SK-N-SH treated with all-trans-retinoic acid at 6 μM for 48 hours (cell line): ENCODE measurements around the gene GIPC1.

ENCODE experiments used
- ATAC-seq: fragments of 200-7000 bp; cut with Tn5 transposase; 3 replicates; pipeline ENCODE4 v1.9.1; 2020; ENCODE audit warnings: mild to moderate bottlenecking, moderate library complexity
- ARNTL ChIP-seq: fragments of 450-650 bp; formaldehyde crosslinking; IDR thresholded peaks from 2 replicates; pipeline ENCODE4 v1.5.0; 2020; ENCODE audit warnings: low read depth, mild to moderate bottlenecking, moderate library complexity, borderline replicate concordance
- BACH2 ChIP-seq: fragments of 250-450 bp; sonication (Bioruptor Pico); IDR thresholded peaks from 2 replicates; pipeline ENCODE4 v1.9.0; 2021; ENCODE audit warnings: mild to moderate bottlenecking, borderline replicate concordance
- CREB5 ChIP-seq: fragments of 250-450 bp; sonication (Bioruptor Pico); IDR thresholded peaks from 2 replicates; pipeline ENCODE4 v1.5.1; 2020; ENCODE audit warnings: low read depth, mild to moderate bottlenecking, moderate library complexity
- CSDC2 ChIP-seq: fragments of 250-450 bp; sonication (Bioruptor Pico); IDR thresholded peaks from 2 replicates; pipeline ENCODE4 v1.5.0; 2020; ENCODE audit warnings: mild to moderate bottlenecking, moderate library complexity
- CSRNP3 ChIP-seq: fragments of 250-450 bp; sonication (Bioruptor Pico); IDR thresholded peaks from 2 replicates; pipeline ENCODE4 v1.5.1; 2021; ENCODE audit warnings: mild to moderate bottlenecking, moderate library complexity
- ESRRG ChIP-seq: fragments of 250-450 bp; sonication (Bioruptor Pico); IDR thresholded peaks from 2 replicates; pipeline ENCODE4 v1.6.1; 2021; ENCODE audit warnings: mild to moderate bottlenecking
- GLIS3 ChIP-seq: fragments of 250-450 bp; sonication (Bioruptor Pico); IDR thresholded peaks from 2 replicates; pipeline ENCODE4 v1.5.0; 2020; ENCODE audit warnings: mild to moderate bottlenecking, moderate library complexity
- ISL1 ChIP-seq: fragments of 250-450 bp; sonication (Bioruptor Pico); IDR thresholded peaks from 2 replicates; pipeline ENCODE4 v2.1.2; 2022; ENCODE audit warnings: mild to moderate bottlenecking, moderate library complexity
- OSR1 ChIP-seq: fragments of 250-450 bp; sonication (Bioruptor Pico); IDR thresholded peaks from 2 replicates; pipeline ENCODE4 v1.8.0; 2022; ENCODE audit warnings: moderate library complexity, mild to moderate bottlenecking, inconsistent platforms
- POU6F1 ChIP-seq: fragments of 250-450 bp; sonication (Bioruptor Pico); IDR thresholded peaks from 2 replicates; pipeline ENCODE4 v1.8.0; 2021; ENCODE audit warnings: low read depth, mild to moderate bottlenecking, moderate library complexity, borderline replicate concordance
- PPARA ChIP-seq: fragments of 250-450 bp; sonication (Bioruptor Pico); IDR thresholded peaks from 2 replicates; pipeline ENCODE4 v1.5.0; 2020; ENCODE audit warnings: mild to moderate bottlenecking, borderline replicate concordance
- SNAI2 ChIP-seq: fragments of 250-450 bp; sonication (Bioruptor Pico); IDR thresholded peaks from 2 replicates; pipeline ENCODE4 v1.5.0; 2020; ENCODE audit warnings: mild to moderate bottlenecking, moderate library complexity
- TCF4 ChIP-seq: fragments of 250-450 bp; sonication (Bioruptor Pico); IDR thresholded peaks from 2 replicates; pipeline ENCODE4 v1.8.0; 2021; ENCODE audit warnings: mild to moderate bottlenecking, moderate library complexity, borderline replicate concordance
- TOX ChIP-seq: fragments of 250-450 bp; sonication (Bioruptor Pico); IDR thresholded peaks from 2 replicates; pipeline ENCODE4 v1.8.0; 2021; ENCODE audit warnings: mild to moderate bottlenecking, moderate library complexity, borderline replicate concordance
- TSHZ2 ChIP-seq: fragments of 250-450 bp; sonication (Bioruptor Pico); IDR thresholded peaks from 2 replicates; pipeline ENCODE4 v1.5.0; 2020; ENCODE audit warnings: mild to moderate bottlenecking, moderate library complexity
- ZC3H10 ChIP-seq: fragments of 250-450 bp; sonication (Bioruptor Pico); IDR thresholded peaks from 2 replicates; pipeline ENCODE4 v1.5.1; 2021; ENCODE audit warnings: mild to moderate bottlenecking, moderate library complexity
- ZFP3 ChIP-seq: fragments of 250-450 bp; sonication (Bioruptor Pico); IDR thresholded peaks from 2 replicates; pipeline ENCODE4 v1.5.0; 2020; ENCODE audit warnings: mild to moderate bottlenecking, moderate library complexity
- ZFP30 ChIP-seq: fragments of 450-650 bp; formaldehyde crosslinking; IDR thresholded peaks from 2 replicates; pipeline ENCODE4 v1.5.0; 2022; ENCODE audit warnings: mild to moderate bottlenecking, moderate library complexity
- ZNF565 ChIP-seq: fragments of 450-650 bp; formaldehyde crosslinking; conservative IDR thresholded peaks from 2 replicates; pipeline ENCODE4 v1.5.0; 2020; ENCODE audit warnings: low read depth, mild to moderate bottlenecking, moderate library complexity
- ZNF70 ChIP-seq: fragments of 450-650 bp; formaldehyde crosslinking; IDR thresholded peaks from 2 replicates; pipeline ENCODE4 v1.5.0; 2020; ENCODE audit warnings: mild to moderate bottlenecking, moderate library complexity
- ZNF8 ChIP-seq: fragments of 450-650 bp; formaldehyde crosslinking; IDR thresholded peaks from 2 replicates; pipeline ENCODE4 v1.5.0; 2020; ENCODE audit warnings: mild to moderate bottlenecking, moderate library complexity

Gene GIPC1

GRCh38 chr19:14512406-14512961 is 16.6 kb upstream of the GIPC1 start:
- TF ChIP-seq CSDC2 (CRISPR knock-in tag) (no peak), ESRRG (CRISPR knock-in tag) (no peak), GLIS3 (CRISPR knock-in tag) (no peak), BACH2 (no peak), ZNF70 (no peak), CSRNP3 (CRISPR knock-in tag) (no peak), TOX (CRISPR knock-in tag) (no peak), POU6F1 (CRISPR knock-in tag) (no peak), ISL1 (CRISPR knock-in tag) (no peak), CREB5 (CRISPR knock-in tag) (no peak), ARNTL (CRISPR knock-in tag) (no peak), OSR1 (no peak), ZNF565 (CRISPR knock-in tag) (no peak), SNAI2 (no peak), TCF4 (no peak), ZC3H10 (CRISPR knock-in tag) (no peak)
- no peak for ATAC-seq

- TF ChIP-seq TSHZ2 (CRISPR knock-in tag), result no peak
- no peak for TF ChIP-seq ZNF565 (CRISPR knock-in tag)
Measured at GRCh38 chr19:14511229-14511593, 15.3 kb upstream of the GIPC1 start.

GRCh38 chr19:14510311-14511228 is 14.6 kb upstream of the GIPC1 start:
- TF ChIP-seq ZFP30 (CRISPR knock-in tag), result no peak
- TF ChIP-seq TCF4, result no peak
- TF ChIP-seq GLIS3 (CRISPR knock-in tag), result no peak
- TF ChIP-seq POU6F1 (CRISPR knock-in tag), result no peak
- TF ChIP-seq PPARA (CRISPR knock-in tag), result no peak
- no peak for TF ChIP-seq ZC3H10 (CRISPR knock-in tag)
- no peak for TF ChIP-seq ZFP3 (CRISPR knock-in tag)
- TF ChIP-seq ISL1 (CRISPR knock-in tag), result no peak
- no peak for TF ChIP-seq BACH2
- no peak for TF ChIP-seq CREB5 (CRISPR knock-in tag)
- TF ChIP-seq ESRRG (CRISPR knock-in tag), result no peak
- TF ChIP-seq SNAI2, result no peak
- no peak for TF ChIP-seq ZNF565 (CRISPR knock-in tag)
- no peak for TF ChIP-seq TSHZ2 (CRISPR knock-in tag)
- TF ChIP-seq ZNF8, result no peak
- no peak for TF ChIP-seq TOX (CRISPR knock-in tag)
- peak; percentile 42 for ATAC-seq

More at GRCh38 chr19:14511229-14511593, 15.3 kb upstream of the GIPC1 start:
- no peak; the same call in 2 of the 3 replicates for ATAC-seq
